Muscle layer of duodenum (tissue), 2 donors: ENCODE data around the gene OSER1.
"Not testable (repeated sequence)": the region's sequence is repeated elsewhere in the genome, so short reads cannot be mapped to it uniquely, and the experiment has no call there.

Experiments used
- H3K27ac ChIP-seq: one replicate; pipeline ENCODE4 v1.7.0; 2013; ENCODE audit warnings: mild to moderate bottlenecking, low read length
- H3K27me3 ChIP-seq: one replicate; pipeline ENCODE4 v1.7.0; 2013; ENCODE audit warnings: low read depth, mild to moderate bottlenecking, control low read depth, low read length
- H3K36me3 ChIP-seq, 2 donors: one replicate each; pipeline ENCODE4 v1.7.0; 2013; ENCODE audit warnings: low read length in 2 of 2, control low read depth in 1 of 2, mild to moderate bottlenecking in 1 of 2; ENCODE audit not compliant: insufficient read depth in 2 of 2, control insufficient read depth in 1 of 2
- H3K4me1 ChIP-seq, 2 donors: one replicate each; pipeline ENCODE4 v1.7.0; 2013; ENCODE audit warnings: low read length in 2 of 2, mild to moderate bottlenecking in 2 of 2, control low read depth in 1 of 2, moderate library complexity in 1 of 2; ENCODE audit not compliant: insufficient read depth in 2 of 2, control insufficient read depth in 1 of 2
- H3K4me3 ChIP-seq, 2 donors: one replicate each; pipeline ENCODE4 v1.7.0; 2013; ENCODE audit warnings: low read length in 2 of 2, low read depth in 1 of 2, mild to moderate bottlenecking in 1 of 2
- H3K9me3 ChIP-seq, 2 donors: one replicate each; pipeline ENCODE4 v1.7.0; 2013; ENCODE audit warnings: low read length in 2 of 2, control low read depth in 1 of 2, mild to moderate bottlenecking in 1 of 2; ENCODE audit not compliant: control insufficient read depth in 1 of 2
- donor health status: healthy.

Gene OSER1

GRCh38 chr20:44241796-44242195, 31.2 kb upstream of the OSER1 start:
- H3K4me3 ChIP-seq, result no peak overlapping the region
- no peak overlapping the region for H3K27ac ChIP-seq
- H3K36me3 ChIP-seq, result no peaks in the 10 kb centered on the region
- H3K9me3 ChIP-seq, result no peaks in the 10 kb centered on the region
- no peaks in the 10 kb centered on the region for H3K4me1 ChIP-seq
- H3K27me3 ChIP-seq, result no peaks in the 10 kb centered on the region

DNA sequence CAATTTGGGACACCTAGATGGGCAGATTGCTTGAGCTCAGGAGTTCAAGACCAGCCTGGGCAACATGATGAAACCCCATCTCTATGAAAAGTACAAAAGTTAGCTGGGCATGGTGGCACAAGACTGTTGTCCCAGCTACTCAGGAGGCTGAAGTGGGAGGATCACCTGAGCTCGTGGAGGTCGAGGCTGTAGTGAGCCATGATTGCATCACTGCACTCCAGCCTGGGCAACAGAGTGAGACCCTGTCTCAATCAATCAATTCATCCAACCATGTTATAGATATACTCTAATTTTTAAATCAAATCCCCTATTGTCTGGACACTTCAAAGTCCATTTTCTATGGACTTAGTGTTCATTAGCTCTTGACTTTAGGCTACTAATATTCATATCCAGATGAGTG, 26.3 kb upstream of the OSER1 start:
- not testable (repeated sequence) for H3K4me1 ChIP-seq, H3K36me3 ChIP-seq, H3K27me3 ChIP-seq, H3K27ac ChIP-seq, H3K9me3 ChIP-seq, H3K4me3 ChIP-seq

- H3K9me3 ChIP-seq, result no peaks in the 10 kb centered on the region
- no peak overlapping the region for H3K27ac ChIP-seq
- H3K36me3 ChIP-seq, result no peaks in the 10 kb centered on the region
- H3K27me3 ChIP-seq, result no peaks in the 10 kb centered on the region
- H3K4me3 ChIP-seq, result no peak overlapping the region
- H3K4me1 ChIP-seq, result no peaks in the 10 kb centered on the region
Measured at GRCh38 chr20:44235702-44236101, 25.1 kb upstream of the OSER1 start.

GRCh38 chr20:44234566-44235317, 24.2 kb upstream of the OSER1 start:
- Histone ChIP-seq H3K4me1 (no peaks in the 10 kb centered on the region), H3K27me3 (no peaks in the 10 kb centered on the region), H3K4me3 (no peak overlapping the region), H3K27ac (no peak overlapping the region), H3K36me3 (no peaks in the 10 kb centered on the region), H3K9me3 (no peaks in the 10 kb centered on the region)

GRCh38 chr20:44233436-44234016, 23.0 kb upstream of the OSER1 start:
- Histone ChIP-seq H3K4me1 (no peaks in the 10 kb centered on the region), H3K27ac (no peak overlapping the region)

GRCh38 chr20:44232469-44232856, 21.9 kb upstream of the OSER1 start:
- H3K27me3 ChIP-seq, H3K36me3 ChIP-seq, H3K4me1 ChIP-seq, H3K4me3 ChIP-seq, H3K27ac ChIP-seq, H3K9me3 ChIP-seq: not testable (repeated sequence)

More at GRCh38 chr20:44233436-44234016, 23.0 kb upstream of the OSER1 start:
- Histone ChIP-seq H3K4me3 (no peak overlapping the region), H3K9me3 (no peaks in the 10 kb centered on the region), H3K27me3 (no peaks in the 10 kb centered on the region), H3K36me3 (no peaks in the 10 kb centered on the region)

GRCh38 chr20:44231713-44232468, 21.3 kb upstream of the OSER1 start:
- Histone ChIP-seq H3K36me3 (no peaks in the 10 kb centered on the region), H3K4me3 (no peak overlapping the region), H3K27ac (no peak overlapping the region), H3K4me1 (no peaks in the 10 kb centered on the region), H3K9me3 (no peaks in the 10 kb centered on the region), H3K27me3 (no peaks in the 10 kb centered on the region)

GRCh38 chr20:44231193-44231592, 20.6 kb upstream of the OSER1 start:
- Histone ChIP-seq H3K9me3 (no peaks in the 10 kb centered on the region), H3K36me3 (no peaks in the 10 kb centered on the region), H3K4me1 (no peaks in the 10 kb centered on the region), H3K4me3 (no peak overlapping the region), H3K27me3 (no peaks in the 10 kb centered on the region), H3K27ac (no peak overlapping the region)

- Histone ChIP-seq H3K27me3 (no peaks in the 10 kb centered on the region), H3K4me3 (no peak overlapping the region)
Measured at GRCh38 chr20:44228465-44229258, 18.1 kb upstream of the OSER1 start.

DNA sequence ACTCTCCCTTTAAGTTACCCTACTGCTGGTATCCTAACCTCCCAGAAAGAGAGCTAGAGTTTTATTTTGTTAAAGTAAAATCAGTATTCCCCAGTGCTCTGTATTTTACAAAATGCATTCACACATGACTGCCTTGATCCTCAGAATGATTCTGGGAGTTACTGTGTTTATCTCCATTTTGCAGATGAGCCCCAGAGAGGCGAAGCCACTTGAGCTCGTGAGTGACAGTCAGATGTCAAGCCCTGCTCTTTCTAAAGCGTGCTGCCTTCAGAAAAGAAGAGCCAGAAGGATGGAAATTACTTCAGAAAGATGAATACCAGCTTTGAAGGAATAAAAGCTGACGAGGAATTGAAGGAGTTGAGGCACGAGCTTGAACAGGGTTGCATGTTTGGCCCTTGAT, 14.1 kb upstream of the OSER1 start:
- Histone ChIP-seq H3K36me3 (peaks cover 0 to 3% of the 10 kb centered on the region in 2 donors), H3K27me3 (no peaks in the 10 kb centered on the region), H3K9me3 (no peaks in the 10 kb centered on the region), H3K27ac (no peak overlapping the region), H3K4me3 (no peak overlapping the region), H3K4me1 (no peaks in the 10 kb centered on the region)

More at GRCh38 chr20:44228465-44229258, 18.1 kb upstream of the OSER1 start:
- Histone ChIP-seq H3K9me3 (no peaks in the 10 kb centered on the region), H3K27ac (no peak overlapping the region), H3K4me1 (no peaks in the 10 kb centered on the region), H3K36me3 (no peaks in the 10 kb centered on the region)

- peaks cover 0 to 5% of the 10 kb centered on the region in 2 donors for H3K36me3 ChIP-seq
- H3K27ac ChIP-seq, result no peak overlapping the region
- H3K4me3 ChIP-seq, result no peak overlapping the region
- no peaks in the 10 kb centered on the region for H3K4me1 ChIP-seq
- H3K9me3 ChIP-seq, result no peaks in the 10 kb centered on the region
- no peaks in the 10 kb centered on the region for H3K27me3 ChIP-seq
Measured at GRCh38 chr20:44223721-44224120, 13.2 kb upstream of the OSER1 start.
